HT-29 (cell line): ENCODE data around the gene TMPRSS13. TPM values are rescaled to one million over a fixed set of nuclear protein-coding genes. Genes with fewer than 3 reads are reported as not detected.
"Not testable (repeated sequence)": the region's sequence is repeated elsewhere in the genome, so short reads cannot be mapped to it uniquely, and the experiment has no call there.

Experiments
- DNase-seq: peaks from one replicate; pipeline ENCODE4 v3.0.0-alpha.2; 2015; ENCODE audit warnings: low spot score
- total RNA-seq: library from RNA; depleted of rRNA; stranded (reverse); fragments of >200 nt; shearing (Covaris generic); gene quantifications from 2 replicates; pipeline ENCODE4 v1.2.3, GENCODE V29; 2014

TMPRSS13 gene
- total RNA-seq, 1 experiment from 2014 or later: 3.1 TPM

DNA sequence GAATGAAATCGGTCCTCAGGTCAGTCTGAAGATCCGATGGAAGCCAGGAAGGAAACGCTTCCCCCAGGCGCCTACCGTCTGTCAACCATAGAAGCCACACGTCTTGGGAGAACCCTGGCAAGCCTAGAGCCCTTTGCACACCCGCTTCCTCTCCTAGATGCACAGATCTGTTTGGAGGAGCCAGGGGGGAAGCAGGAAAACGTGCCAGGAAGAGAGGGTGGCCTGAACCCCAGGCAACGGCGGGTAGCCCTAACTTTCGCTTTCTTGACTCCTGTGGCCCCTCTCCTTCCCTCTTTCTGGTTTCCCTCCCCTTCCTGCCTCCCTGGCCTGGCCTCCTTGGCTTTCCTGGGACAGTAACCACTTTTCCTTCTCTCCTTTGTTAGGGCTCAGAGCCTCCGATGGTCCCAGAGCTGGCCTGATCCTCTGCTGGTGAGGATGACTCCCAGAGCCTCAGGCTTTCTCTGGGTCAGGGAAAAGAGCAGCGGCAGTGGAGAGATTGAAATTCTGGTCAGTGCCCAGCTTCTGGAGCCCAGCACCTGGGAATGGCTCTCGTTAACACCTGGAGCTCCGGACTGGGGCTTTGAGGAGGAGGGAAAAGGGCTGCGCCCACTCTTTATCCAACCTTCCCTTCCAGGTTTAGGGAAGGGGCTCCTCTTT is 54.8 kb downstream of the TMPRSS13 start:
- no peak for DNase-seq

DNA sequence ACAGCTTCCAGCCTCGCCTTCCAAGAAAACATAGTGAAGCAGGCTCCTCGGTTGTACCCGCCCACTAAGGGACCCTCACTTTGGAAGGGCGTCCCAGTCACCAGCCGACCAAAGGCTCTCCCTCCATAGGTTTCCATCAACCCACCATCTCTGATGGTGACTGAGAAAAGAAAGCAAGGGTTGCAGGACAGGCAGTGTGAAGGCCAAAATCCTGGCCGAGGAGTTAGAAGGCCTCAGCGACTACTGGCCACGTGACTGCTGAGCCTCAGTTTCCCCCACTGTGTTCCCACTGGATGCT is 55.4 kb downstream of the TMPRSS13 start:
- no peak for DNase-seq

- no peak for DNase-seq
Measured at GRCh38 chr11:117872975-117873827, 56.0 kb downstream of the TMPRSS13 start.

GRCh38 chr11:117872420-117872961 is 56.7 kb downstream of the TMPRSS13 start:
- DNase-seq: no peak

GRCh38 chr11:117871784-117872183 is 57.4 kb downstream of the TMPRSS13 start:
- DNase-seq: no peak

DNA sequence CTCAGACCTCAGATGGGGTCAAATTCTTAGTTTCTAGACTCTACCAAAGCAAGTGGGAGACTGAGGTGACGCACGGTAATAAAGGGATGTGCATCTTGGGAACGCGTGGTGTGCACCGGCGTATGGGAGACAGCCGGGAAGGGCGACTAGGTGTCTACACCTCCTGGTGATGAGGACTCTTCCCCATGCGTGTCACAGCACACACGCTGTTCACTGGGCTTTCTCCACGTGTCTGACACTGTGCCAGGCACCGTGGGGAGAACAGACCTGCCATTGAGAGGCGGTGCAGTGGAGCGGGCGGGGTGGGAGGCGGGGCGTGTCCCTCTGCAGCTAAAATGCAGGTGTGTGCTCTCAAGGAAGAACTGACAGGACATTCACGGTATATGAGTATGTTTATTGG is 58.0 kb downstream of the TMPRSS13 start:
- DNase-seq: no peak

DNA sequence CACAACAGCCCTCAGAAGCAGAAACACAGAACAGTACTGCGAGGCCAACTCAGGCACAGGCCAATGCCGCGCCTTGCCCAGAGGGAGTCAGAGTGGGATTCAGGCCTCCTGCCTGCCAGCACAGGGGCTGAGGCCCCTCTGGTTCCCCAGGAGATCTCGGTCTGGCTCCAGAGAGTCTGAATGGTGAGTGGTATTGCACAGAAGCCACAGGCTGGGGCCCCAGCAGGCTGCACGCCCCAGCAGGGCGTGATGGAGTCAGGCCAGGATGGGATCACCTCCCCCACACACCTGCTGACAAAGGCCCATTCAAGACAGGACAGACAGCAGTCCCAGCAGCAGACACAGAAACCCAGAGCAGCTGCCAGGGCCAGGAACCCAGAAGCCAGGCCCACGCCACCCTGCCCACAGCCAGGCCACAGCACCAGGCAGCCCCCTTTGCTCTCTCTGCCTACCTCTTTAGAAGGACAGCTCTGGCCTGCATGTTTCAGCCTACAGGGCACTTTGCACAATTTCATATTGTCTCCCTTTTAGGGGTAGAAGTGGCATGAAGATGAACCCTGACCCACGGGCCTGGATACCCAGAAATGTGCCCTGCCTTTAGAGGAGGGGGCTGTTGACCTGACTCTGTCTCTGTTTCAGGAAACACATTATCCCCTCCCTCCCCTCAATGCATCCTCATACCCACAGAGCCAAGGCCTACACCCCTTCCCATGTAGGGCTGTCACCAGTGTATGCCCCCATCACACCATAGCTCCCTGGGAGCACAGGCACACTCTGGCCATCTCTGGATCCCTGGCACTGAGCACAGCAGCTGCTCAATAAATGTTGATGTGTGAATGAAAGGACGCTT is 58.9 kb downstream of the TMPRSS13 start:
- DNase-seq: no peak

DNA sequence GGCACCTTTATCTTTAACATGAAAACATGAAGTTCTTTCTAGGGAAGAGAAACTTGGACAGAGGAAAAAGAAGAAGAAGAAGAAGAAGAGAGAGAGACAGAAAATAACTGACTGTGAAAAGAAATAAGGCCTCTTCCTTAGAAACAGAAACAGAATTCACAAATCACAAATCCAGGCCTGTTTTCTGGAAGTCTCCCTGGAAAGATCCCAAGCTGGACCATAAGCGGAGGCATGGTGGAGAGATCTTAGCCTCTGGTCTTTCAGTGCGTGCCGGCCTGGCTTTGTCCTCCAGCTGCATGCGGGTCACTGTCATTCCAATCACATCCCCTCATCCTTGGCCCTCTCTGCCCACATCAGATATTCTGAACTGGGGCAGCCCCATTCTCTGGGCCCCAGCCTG is 59.6 kb downstream of the TMPRSS13 start:
- no peak for DNase-seq

DNA sequence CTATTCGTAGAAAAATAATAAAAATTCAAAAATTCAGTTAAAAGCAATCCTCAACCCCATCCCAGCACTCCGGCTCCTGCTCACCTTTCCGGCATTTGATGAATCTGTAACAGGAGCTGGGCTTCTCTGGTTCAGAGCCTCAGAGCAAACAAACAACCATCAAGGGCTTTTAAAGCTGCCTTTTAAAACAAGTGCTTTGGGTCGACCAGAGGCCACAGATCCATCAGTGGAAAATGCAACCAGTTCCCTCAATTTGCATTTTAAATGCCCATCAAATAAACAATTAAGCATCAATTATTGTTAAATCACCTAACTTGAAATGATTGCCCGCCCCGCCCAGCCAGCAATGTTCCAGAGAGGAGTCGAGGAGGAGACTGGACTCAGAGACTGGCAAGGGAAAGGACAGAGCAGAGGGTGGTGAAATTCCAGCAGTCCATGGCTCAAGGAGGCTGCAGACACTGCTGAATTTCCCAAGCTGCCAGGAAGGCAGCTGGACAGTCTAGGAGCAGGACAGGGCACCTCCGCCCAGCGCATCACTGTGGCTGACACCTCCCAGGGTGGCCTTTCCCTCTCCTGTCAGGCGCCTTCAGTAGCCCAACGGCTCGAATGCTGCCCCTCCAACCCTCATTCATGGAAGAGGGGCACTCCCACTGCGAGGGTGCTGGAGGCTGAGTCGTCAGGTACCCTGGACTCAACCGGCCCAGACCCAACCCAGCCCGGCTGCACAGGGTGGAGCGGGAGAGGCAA is 60.2 kb downstream of the TMPRSS13 start:
- DNase-seq: no peak

DNA sequence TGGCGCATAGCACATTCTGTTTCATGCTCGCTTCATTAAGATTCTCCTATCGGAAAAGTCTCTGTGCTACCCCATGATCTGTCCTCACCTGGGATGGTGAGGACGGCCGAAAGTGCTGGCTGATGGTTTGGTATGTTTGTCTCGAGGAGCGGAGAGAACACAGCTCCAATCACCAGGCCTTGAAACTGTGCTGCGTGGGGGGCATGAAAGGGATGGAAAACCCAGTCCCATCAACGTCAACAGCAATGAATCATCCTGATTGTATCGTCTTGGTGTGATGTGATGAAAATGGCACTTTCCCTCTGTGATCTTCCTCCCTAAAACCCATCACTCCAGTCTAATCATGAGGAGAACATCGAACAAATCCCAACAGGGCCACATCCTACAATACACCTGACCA is 61.1 kb downstream of the TMPRSS13 start:
- no peak for DNase-seq

DNA sequence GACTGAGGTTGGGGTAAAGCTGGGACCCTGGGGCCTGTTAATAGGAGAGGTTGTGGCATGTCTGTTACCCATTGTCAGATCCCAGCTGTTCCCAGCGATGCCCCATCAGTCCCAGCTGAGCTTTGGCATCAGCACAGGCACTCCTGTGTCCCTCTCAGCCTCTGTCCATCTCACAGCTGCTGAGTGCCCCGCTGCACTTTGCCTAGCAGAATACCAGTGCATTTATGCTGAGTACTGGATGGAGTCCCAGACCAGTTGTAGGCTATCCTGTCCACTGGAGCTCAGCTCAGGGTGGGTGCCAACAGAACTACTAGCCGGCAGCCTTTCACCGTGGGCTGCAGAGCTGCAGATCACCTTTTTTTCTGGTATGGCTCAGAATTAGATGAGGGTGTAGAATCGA is 62.7 kb downstream of the TMPRSS13 start:
- DNase-seq: no peak

- DNase-seq: not testable (repeated sequence)
Measured at GRCh38 chr11:117865546-117865945, 63.7 kb downstream of the TMPRSS13 start.

DNA sequence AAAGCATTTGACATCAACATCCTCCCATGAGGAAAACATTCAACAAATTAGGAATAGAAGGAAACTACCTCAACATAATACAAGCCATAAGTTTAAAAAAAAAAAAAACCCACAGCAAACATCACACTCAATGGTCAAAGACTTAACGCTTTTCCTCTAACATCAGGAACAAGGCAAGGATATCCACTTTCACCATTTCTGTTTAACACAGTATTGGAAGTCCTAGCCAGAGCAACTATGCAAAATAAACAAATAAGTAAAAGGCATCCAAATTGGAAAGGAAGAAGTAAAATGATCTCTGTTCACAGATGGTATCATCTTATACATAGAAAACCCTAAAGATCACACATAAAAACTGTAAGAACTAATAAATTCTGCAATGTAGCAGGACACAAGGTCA is 65.8 kb downstream of the TMPRSS13 start:
- no peak for DNase-seq

DNA sequence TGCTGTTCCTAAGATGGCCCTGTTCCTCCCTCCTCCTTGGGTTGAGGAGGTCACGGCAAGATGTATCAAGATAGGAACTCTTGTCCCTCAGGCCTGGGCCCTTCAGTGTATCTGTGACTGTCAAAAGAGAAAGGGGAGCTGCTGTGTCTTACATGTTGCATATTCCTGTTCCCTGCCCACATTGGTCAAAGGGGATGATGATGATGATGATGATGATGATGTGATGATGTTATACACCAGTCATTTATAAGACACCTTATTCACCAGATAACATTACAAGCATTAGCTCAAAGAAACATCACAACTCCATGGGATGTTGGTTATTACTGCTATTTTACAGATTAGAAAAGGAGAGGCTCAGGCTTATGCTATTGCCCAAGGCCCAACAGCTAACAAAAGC is 66.4 kb downstream of the TMPRSS13 start:
- no peak for DNase-seq

GRCh38 chr11:117862019-117862725 is 67.0 kb downstream of the TMPRSS13 start:
- DNase-seq: no peak

DNA sequence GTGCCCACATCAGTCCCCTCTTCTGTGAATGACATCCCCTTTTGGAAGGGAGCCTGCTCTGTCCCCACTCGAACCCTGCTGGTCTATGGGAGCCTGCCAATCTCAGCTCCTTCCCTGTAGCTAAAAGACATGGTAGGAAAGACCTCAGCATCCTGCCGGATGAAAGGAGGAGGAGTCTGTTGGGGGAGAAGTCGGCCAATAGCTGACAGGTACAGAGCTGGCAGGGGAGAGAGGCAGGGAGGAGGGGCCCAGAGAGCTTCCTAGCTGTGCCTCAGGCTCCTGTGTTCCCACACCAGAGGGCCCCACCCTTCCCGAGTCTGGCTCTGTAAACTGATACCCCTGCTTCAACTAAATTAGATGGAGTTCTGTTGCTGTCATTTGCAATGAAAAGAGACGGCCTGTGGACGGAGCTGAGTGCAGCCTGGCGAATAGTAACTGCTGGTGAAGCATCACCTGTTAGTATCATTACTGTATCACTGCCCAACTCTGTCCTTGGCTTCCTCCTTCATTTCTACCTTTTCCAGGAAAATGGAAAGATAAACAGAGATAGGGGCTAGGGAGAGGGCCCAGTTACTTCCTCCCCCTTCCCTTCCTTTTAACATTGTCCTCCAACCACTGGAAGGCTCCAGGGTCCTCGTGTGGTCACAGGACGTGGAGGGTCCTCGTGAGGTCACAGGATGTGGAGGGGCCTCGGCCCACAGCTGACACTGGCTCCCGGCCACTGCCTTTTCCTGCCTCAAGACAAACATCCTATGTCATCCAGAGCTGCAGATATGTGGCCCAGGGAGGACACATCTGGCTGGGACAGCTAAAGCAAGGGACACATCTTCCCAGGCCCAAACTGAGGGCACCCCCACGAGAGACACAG is 67.8 kb downstream of the TMPRSS13 start:
- no peak for DNase-seq

DNA sequence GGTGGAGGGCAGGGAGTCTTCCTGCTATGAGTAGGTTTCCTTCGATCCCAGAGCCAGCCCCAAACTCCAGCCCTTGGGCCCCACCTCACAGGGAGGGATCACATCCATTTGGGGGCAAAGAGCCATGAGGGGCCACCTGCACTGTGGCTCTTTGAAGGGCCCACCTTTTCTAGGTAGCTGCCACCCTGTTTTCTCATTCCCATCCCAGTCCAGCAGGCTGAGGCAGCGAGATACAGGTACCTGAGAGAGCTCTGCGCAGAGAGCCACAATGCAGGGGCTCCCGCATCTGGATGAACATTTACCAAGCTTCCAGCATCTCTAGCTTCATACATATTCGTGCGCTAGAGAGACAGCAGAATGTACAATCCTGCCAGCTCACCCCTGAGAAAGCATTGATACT is 69.1 kb downstream of the TMPRSS13 start:
- no peak for DNase-seq

DNA sequence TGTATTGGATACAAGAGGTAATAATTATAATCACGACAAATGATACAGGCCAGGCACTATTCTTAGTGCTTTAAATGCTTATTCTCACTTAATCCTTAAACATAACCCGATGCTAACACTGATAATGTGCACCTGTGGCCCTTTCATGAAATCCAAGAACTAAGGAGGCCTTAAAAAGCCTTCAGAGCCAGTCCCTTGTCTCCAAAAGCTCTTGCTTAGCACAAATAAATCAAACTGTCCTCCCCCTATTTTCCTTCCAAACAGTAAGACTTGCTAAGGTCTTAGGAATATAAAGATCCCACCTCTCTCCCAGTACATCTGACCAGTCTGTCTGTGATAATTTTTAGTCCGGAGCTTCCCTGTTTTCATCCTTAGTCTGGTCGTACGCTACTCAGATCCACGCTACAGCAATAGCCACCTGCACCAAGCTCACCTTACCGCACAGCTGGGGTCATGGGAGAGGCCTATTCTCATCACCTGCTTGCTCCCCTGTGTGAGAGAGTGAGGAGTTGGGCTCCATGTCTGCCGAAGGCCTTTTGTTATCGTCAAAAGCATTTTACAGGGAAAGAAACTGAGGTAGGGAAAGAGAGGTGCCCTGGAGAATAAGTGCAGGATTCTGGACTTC is 69.6 kb downstream of the TMPRSS13 start:
- no peak for DNase-seq

DNA sequence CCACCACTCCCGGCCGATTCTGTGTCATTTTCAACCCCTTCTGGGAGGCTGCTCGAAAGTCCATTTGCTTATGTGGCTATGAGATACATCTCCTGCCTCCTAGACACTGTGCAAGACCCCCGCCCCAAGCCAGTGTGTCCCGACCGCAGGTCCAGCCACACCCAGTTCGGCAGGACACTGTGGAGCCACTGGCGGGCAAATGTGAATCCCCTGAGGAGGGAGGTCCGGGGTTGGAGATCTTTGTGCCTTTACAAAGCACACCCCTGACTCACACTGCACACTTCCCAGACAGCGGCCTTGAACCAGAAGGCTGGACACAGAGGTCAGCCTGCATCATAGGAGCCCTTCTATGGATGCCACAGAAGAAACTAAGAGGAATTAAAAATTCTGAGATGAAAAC is 70.1 kb downstream of the TMPRSS13 start:
- DNase-seq: no peak
